ENCODE data around the gene LYAR.

The LYAR gene

DNA sequence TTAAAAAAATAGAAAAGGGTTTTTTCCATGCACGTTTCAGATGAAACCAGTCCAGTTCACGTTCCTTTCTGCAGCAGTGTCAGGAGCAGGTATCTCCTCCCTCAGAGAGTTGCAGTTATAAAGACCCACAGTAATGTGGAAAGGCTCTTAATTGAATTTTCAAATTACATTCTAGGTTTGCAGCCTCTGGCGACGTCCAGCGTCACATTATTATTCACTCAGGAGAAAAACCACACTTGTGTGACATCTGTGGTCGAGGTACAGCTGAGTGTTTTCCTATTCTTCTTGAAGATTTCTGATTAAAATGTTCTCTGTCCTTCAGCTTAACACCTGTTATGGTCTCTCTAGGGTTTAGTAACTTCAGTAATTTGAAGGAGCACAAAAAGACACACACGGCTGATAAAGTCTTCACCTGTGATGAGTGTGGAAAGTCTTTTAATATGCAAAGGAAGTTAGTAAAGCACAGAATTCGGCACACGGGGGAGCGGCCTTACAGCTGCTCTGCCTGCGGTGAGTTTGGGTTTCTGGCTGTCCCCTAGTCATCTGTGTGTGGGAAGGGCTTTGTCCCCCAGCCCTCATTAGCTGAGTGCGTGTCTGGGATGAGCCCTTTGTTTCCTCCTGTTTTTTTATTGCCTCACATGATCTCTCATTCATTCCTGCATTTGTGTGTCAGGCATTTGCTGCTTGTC is 25.7 kb upstream of the LYAR start:
- DNase-seq: no peak

DNA sequence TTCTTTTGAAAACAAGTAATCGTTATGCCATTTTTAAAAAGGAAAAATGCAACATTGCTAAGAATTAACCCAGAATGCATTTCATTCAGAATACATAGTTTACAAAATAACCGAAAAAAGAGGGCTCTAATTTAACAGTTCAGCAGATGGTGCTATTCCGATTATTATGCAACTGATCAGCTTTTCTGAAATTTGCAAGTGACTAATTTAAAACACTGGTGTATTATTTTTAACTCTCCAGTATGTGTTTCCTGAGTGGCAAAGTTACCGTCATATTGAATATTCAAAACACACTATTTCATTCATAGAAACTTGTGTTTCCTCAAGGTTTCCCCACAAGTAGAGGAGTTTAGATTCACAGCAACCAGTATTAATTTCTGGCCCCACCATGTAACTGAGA is 21.2 kb upstream of the LYAR start:
- no peak for DNase-seq

DNA sequence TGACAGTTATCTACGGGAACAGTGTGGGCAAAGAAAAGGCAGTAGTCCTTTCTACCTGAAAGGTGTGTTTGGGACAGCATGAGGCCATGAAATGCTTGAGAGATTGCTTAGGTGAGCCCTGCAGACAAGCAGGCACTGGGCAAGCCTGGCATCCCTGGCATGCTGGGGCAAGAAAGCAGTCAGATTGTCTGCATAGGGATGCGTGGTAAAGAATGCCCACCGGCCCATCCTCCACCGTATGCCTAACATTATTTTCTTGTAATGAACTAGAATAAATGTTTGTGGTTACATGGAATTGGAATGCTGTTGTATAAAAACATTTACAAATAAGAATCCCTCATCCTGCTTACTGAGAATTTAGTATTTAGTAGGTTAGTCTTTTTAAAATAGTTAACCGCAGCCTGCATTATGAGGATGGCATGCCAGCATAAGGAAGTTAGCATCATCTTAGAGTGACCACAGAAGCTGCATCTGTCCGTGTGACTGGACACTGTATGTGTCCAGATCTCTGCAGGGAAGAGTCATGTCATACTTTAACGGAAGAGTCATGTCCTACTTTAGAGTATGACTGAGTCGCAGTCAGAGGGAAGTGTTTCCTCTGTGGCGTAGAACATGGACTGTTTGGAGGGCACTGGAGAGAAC is 19.0 kb upstream of the LYAR start:
- no peak for DNase-seq

DNA sequence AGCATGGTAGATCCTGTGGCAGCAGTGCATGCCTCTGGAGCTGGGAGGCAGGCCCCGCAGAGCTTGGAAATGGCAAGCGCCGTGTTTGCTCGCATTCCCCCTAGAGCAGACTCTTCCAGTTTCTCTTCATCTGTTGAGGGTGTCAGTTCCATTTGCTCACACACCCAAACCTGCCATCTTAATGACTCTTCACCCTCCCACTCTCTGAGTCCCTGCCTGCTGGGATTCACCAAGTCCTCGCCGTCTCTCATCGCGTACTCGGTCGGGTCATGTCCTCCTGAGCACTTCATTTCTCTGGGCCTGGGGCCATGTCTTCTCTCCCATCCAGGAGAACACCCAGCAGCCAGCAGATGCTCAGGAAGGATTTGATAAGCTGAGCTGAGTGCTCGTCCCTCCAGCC is 17.0 kb upstream of the LYAR start:
- DNase-seq: no peak

DNA sequence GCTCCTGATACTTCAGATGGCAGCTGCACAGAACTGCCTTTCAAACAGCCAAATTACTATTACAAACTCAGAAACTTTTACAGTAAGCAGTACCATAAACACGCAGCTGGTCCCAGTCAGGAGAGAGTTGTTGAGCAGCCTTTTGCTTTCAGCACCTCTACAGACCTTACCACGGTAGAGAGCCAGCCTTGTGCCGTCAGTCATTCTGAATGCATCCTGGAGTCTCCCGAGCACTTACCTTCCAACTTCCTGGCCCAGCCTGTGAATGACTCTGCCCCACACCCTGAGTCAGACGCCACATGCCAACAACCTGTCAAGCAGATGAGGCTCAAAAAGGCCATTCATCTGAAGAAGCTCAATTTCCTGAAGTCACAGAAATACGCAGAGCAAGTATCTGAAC is 12.5 kb upstream of the LYAR start:
- no peak for DNase-seq

DNA sequence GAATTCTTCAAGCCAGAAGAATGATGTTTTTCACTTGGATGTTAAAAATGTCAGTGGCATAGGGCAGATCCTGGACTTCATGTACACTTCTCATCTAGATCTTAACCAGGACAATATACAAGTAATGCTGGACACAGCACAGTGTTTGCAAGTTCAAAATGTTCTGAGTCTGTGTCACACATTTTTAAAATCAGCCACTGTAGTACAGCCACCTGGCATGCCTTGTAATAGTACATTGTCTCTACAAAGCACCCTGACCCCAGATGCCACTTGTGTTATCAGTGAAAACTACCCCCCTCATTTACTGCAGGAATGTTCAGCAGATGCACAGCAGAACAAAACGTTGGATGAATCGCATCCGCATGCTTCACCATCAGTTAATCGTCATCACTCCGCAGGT is 12.0 kb upstream of the LYAR start:
- no peak for DNase-seq

DNA sequence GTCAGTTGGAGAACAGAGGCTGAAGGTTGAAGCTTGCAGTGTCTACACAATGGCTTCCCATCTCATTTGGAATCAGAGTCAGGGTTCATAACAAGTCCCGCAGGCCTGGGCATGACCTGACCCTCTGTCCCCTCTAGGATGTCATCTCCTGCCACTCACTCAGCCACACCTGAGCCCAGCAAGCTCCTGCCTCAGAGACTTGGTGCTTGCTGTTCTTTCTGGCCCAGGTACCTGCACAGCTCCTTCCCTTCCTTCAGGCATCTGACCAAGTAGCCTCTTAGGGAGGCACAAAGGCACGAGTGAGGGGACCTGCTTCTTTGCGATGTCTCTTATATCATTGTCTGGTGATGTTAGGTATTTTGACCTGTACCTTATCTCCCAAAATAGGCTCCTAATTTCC is 9.1 kb upstream of the LYAR start:
- no peak for DNase-seq

DNA sequence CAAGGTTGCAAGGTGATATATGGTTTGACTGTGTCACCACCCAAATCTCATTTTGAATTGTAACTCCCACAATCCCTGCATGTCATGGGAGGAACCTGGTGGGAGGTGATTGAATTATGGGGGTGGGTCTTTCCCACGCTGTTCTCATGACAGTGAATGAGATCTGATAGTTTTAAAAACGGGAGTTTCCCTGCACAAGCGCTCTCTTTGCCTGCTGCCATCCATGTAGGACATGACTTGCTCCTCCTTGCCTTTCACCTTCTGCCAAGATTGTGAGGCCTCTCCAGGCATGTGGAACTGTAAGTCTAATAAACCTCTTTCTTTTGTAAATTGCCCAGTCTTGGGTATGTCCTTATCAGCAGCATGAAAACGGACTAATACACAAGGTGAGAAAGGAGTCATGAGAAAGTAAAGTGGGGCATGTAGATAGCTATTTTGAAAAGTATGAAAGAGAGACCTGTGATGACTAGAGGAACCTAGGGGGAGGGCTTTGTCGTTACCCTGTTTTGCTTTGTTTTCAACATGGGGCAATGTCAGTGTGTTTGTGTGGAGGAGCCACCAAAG is 6.4 kb upstream of the LYAR start:
- no peak for DNase-seq

DNA sequence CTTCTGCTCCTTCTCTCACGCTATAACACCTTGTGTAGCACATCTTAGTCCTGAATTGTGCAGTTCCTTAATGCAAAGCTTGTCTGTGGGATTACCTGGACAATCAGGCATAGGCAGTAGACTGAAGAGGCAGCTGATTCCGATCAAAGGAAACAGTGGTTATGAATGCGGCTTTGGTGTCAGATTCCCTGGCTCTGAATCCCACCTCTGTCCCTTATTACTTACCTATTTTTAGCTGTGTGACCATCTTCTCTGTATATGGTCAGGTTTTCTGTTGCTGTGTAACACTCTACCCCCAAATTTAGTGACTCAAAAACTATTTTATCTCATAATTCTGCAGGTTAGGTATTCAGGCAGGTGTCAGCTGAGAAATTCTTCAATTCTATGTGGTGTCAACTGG is 3.3 kb upstream of the LYAR start:
- DNase-seq: no peak

DNA sequence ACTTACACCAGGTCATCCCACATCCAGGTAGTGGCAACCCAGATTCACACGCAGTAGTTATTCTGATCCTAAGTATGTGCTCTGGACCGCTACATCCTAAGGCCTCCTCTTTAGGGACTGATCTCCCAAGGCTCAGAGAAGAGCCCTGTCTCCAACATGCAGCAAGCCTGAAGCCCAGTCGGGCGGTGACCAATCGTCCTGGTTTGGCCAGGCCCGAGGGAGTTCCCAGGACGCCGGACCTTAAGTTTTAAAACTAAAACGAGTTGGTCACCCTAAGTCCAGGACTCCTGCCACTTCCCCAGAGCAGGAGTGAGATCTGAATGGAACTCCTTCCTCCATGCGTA is 385 bp downstream of the LYAR start:
- DNase-seq: no peak

DNA sequence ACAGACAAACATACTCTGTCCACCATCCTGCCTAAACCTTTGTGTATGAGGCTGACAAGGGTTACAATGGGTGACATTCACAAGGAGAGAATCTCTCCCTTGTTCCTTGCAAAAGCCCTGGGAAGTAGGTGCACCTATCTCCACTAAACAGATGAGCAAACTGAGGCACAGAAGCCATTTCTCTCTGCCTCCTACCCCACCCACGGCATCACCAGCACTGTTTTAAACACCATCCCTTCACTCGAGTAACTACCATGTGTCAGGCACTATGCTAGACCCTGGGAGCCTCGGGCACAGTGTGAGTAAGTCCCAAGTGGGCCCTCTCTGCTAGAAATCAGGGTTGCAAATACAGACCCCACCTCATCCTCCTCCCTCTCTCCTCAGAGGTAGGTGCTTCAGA is 899 bp downstream of the LYAR start:
- no peak for DNase-seq

DNA sequence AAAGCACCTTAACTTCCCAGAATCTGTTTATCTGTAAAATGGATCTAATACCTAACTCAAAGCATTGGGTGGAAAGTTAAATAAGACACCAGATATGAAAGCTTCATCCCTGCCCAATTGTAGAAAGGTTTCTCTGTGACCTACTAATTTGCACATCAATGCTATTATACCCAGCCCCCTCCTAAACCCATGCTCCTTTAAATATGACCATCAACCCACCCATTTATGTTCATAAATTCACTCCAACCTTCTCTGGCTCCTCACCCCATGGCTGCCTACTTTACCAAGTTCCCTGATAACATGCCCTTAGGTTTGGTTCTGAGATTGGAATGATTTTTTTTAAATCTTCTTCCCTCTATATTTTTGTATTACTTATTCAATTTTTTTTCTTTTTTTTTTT is 1.9 kb downstream of the LYAR start:
- no peak for DNase-seq

DNA sequence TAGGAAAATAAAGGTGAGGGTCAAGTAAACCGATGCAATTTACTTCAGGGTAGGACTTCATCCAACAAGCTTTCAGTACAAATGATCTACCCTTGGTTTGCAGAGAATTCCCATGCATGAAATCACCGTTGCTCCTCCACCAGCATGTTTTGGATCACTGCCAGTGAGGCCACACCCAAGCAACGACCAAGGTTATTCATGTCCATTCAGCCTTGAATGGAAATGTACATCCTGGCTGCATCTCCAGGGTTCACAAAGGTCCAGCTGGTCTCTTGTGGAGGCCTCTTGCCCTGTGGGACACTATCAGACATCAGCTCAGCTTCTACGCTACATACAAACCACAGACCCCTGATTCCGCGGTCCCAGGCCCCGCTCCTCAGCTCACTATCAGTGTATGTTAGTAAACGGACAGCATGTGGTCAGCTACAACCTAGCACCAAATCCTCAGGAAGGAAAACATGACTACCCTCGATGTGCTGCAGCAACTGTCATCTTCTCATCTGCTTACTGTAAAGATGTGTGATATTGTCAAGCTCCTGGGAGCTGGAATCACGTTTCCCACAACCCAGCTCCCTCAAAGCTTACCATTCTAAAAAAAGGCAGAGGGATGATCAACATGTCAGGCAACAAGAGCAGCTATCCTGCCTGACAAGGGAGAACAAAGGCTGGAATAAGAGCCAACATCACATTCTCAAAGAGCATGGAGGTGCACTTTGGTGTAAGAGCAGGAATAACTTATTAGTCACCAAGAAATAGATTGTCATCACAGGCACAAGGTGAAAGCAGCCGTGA is 4.9 kb downstream of the LYAR start:
- no peak for DNase-seq

DNA sequence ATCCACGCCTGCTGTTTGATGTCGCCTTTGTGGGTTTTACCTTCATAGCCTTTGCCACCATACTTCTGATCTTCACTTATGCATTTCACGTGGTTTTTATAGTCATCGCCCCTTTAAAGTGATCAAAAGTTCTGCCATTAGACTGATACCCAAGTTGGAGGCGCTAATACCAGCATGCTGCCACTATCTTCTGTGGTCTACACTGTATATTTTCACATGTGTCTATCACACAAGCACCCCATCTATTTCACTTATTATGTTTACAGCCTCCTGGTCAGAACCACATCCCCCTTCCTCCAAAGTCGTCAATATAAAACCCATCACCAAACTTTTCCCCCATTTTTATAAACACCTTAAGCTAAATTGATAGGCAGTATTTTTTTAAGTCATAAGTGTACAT is 8.2 kb downstream of the LYAR start:
- DNase-seq: no peak

DNA sequence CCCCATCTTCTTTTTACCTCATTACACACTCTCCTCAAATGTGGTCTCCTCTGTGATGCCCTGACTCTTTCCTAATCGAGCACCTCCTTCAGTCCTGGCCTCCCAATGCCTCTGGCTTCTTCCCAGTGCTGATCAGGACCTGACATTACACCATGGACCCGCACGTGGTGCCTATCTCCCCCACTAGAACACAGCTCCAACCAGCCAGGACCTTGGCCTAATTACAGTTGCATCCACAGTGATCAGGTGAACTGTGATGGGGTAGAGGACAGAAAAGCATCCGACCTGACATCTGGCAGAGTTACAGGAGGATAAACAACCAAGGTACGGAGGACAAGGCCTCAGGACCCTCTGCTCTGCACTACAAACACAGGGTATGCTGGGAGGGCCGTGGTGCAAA is 12.4 kb downstream of the LYAR start:
- DNase-seq: no peak

DNA sequence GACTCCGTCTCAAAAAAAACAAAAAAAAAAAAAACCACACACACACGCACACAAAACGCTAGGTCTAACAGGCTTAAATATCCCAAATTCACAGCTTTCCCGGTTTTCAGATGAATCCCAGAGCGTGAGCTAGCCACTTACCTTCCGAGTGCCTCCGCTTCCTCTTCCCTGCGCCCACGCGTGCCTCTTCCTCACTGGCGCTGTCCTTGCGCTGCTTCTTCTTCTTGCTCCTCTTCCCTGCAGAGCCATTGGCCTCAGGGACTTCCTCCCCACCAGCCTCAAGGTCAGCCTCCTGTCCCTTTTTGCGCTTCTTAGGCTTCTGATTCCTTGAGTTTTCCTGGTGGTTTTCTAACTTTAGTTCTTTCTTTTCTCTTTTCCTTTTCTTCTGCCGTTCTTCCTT is 15.7 kb downstream of the LYAR start:
- DNase-seq: no peak

DNA sequence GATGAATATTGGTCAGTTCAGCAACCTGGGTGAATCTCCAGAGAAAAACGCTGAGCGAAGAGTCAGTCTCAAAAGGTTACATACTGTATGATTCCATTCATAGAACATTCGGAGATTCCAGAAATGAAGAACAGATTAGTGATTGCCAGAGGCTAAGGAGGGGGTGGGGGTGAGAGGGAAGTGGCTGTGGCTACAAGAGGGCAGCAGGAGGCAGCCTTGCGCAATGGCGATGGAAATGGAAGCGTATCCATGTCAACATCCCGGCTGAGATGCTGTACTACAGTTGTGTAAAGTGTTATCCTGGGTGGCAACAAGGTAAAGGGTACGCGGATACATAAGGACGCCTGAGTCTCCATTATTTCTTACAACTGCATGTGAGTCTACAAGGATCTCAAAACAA is 18.0 kb downstream of the LYAR start:
- no peak for DNase-seq

DNA sequence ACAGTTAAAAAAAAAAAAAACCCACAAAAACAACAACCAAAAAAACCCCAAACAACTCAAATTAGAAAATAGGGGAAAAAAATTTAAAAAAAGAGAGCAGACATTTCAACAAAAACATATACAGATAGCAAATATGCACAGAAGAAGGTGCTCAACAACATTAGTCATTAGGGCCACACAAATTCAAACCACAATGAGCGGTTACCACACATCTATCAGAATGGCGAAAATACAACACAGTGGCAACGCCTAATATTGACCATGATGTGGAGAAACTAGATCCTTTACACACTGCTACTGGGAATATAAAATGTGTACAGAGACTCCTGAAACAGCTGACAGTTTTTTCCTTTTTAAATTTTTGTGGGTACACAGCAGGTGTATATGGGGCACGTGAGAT is 19.4 kb downstream of the LYAR start:
- DNase-seq: no peak

DNA sequence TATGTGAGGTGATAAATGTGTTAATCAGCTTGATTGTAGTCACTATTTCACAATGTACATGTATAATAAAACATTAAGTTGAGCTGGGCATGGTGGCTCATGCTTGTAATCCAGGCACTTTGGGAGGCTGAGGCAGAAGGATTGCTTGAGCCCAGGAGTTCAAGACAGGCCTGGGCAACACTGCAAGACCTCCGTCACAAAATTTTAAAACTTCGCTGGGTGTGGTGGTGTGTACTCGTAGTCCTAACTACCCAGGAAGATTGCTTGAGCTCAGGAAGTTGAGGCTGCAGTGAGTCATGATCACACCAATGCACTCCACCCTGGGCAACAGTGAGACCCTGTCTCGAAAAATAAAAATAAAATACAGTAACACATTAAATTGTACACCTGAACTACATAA is 20.1 kb downstream of the LYAR start:
- no peak for DNase-seq

DNA sequence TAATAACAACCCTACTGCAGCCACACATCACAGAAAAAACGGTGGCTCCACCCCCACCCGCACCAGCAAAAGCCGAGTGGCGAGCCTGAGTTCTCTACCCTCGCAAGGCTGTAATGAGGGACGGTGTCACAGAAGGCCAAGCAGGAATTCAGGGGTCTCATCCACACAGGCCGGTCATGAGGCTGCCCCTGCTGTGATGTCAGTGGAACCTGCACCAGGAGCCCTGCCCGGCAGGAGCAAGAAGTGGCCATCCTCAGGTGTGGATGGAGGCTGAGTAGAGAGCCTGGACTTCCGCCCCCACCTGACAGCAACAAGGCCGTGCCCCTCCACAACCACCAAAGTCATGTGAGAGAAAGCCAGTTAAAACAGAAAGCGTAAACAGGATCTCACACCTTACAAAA is 20.6 kb downstream of the LYAR start:
- no peak for DNase-seq

DNA sequence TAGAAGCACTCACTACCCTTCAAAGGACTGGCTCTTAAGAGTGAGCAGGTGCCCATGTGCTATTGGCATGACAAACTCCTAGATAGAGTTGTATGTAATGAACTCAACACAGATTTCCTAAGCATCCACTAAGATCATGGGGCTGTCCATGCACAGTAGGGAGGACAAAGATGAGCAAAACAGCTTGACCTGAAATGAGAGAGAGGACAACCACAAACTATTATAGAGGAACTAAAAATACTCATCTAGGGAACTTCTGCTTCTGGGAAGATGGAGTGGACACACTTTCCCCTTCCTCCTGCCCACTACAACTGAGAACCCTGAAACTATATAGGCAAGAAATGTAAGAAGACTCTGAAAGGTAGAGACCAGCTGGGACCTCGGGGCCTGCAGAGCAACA is 21.2 kb downstream of the LYAR start:
- DNase-seq: no peak

DNA sequence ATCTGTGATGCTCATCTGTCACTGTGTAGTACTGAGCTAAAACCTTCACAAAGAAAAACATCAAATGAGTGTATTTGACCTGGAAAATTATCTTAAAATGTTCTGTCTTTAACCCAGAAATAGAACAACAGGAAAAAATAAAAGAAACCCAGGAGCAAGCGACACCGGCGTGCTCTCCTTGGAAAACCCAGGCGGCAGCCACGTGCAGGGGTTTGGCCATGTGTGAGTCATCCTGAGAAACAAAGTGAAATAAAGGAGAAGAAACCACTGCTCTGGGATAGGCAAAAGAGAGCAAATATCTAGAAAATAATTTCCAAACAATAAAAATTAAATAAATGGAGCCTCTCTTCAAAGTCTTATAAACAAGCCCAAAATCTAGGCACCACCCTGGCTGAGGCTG is 22.0 kb downstream of the LYAR start:
- DNase-seq: no peak

DNA sequence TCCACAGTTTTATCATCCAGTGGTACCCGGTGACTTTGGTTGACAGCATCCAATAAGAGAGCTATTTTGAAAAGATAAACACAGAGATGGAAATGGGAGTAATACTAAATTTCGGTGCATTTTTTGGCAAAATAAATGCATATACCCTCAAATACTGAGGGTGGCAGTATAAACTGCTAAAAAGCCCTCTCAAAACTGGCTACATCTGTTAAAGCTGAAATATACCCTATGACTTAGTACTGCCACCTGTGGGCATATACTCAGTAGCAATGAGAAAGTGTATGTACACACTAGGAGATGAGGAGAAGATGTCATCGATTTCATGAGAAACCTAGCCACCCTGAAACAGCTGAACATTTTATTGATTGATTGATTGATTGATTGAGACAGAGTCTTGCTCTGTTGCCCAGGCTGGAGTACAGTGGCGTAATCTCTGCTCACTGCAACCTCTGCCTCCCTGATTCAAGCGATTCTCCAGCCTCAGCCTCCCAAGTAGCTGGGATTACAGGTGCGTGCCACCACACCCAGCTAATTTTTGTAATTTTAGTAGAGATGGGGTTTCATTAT is 29.7 kb downstream of the LYAR start:
- peak; percentile 71 for DNase-seq

All from RPMI8226 (cell line).